ENCODE measurements around the gene NANOS2.

DNA sequence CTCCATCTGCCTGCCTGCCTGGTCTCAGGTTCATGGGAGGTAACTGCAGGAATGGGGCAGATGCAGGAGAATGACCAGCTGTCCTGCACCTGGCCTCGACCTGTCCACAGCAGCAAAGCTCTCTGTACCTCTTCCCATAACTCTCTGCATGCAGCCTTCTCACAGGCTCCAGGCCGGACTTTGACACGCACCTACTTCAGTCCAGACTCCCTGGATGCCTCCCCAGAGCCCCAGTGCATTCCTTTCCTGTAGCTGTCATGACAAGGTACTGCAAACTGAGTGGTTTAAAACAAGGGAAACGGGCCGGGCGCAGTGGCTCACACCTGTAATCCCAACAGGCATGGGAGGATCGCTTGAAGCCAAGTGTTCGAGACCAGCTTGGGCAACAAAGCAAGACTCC lies 3.3 kb downstream of the NANOS2 start:
- TF ChIP-seq CEBPB (tag; IDR thresholded peaks at IDR 0.05) (no peak), HDAC2 (IDR thresholded peaks at IDR 0.05) (no peak), SIRT6 (IDR thresholded peaks at IDR 0.05; ENCODE audit: low read depth, low read length) (no peak), POLR2G (IDR thresholded peaks at IDR 0.05; ENCODE audit: low read depth, low read length) (no peak), SRSF9 (IDR thresholded peaks at IDR 0.05; ENCODE audit: borderline replicate concordance, low read depth, low read length) (no peak), TARDBP (IDR thresholded peaks at IDR 0.05) (no peak), YY1 (IDR thresholded peaks at IDR 0.05; ENCODE audit: borderline replicate concordance in 1 of 3, control insufficient read depth in 1 of 3, extremely low read depth in 1 of 3, insufficient read depth in 3 of 3, insufficient read length in 1 of 3, insufficient replicate concordance in 2 of 3, low read depth in 1 of 3, low read length in 2 of 3) (no peak)
- TF ChIP-seq, protein P1, sequence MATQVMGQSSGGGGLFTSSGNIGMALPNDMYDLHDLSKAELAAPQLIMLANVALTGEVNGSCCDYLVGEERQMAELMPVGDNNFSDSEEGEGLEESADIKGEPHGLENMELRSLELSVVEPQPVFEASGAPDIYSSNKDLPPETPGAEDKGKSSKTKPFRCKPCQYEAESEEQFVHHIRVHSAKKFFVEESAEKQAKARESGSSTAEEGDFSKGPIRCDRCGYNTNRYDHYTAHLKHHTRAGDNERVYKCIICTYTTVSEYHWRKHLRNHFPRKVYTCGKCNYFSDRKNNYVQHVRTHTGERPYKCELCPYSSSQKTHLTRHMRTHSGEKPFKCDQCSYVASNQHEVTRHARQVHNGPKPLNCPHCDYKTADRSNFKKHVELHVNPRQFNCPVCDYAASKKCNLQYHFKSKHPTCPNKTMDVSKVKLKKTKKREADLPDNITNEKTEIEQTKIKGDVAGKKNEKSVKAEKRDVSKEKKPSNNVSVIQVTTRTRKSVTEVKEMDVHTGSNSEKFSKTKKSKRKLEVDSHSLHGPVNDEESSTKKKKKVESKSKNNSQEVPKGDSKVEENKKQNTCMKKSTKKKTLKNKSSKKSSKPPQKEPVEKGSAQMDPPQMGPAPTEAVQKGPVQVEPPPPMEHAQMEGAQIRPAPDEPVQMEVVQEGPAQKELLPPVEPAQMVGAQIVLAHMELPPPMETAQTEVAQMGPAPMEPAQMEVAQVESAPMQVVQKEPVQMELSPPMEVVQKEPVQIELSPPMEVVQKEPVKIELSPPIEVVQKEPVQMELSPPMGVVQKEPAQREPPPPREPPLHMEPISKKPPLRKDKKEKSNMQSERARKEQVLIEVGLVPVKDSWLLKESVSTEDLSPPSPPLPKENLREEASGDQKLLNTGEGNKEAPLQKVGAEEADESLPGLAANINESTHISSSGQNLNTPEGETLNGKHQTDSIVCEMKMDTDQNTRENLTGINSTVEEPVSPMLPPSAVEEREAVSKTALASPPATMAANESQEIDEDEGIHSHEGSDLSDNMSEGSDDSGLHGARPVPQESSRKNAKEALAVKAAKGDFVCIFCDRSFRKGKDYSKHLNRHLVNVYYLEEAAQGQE (IDR thresholded peaks at IDR 0.05; ENCODE audit: borderline replicate concordance): no peak
- TF ChIP-seq, protein P1 (CRISPR knock-in tag; IDR thresholded peaks at IDR 0.05; ENCODE audit: low read depth): no peak

All from K562 (cell line).